AG09319 (cell line): ENCODE measurements around the gene LRBA.

ENCODE experiments used
- DNase-seq: peaks from one replicate; pipeline ENCODE4 v3.0.0-alpha.2; 2010; ENCODE audit warnings: low read depth; ENCODE audit errors: extremely low read depth
- CTCF ChIP-seq: IDR thresholded peaks from 2 replicates; pipeline ENCODE4 v1.5.1; 2011; ENCODE audit warnings: low read depth, mild to moderate bottlenecking, inconsistent platforms, low read length, moderate library complexity

The LRBA gene

GRCh38 chr4:150216726-150217125, 798.4 kb downstream of the LRBA start:
- no peak for DNase-seq
- TF ChIP-seq CTCF, result no peak

- no peak for DNase-seq
- TF ChIP-seq CTCF, result no peak
These were observed 799.5 kb downstream of the LRBA start for GRCh38 chr4:150215601-150216000.
